Calu3 (cell line): Measurements from ENCODE around the gene PHF2. TPM values are rescaled to one million over a fixed set of nuclear protein-coding genes. Genes with fewer than 3 reads are reported as not detected.

Experiments
- BruUV-seq: library from RNA; stranded (reverse); fragments of 400-500 nt; replicated peaks from 2 replicates; lab custom pipeline; 2021; lab: Mats Ljungman, UMichigan
- CTCF ChIA-PET: fragments of 300-600 bp; sonication (Branson Sonifier 250); formaldehyde crosslinking; loops from one replicate; lab custom pipeline; 2022; ENCODE audit warnings: antibody characterized with exemption; lab: Charles Lee
- DNase-seq: peaks from one replicate; pipeline ENCODE4 v3.0.0; 2022
- H3K27ac Mint-ChIP-seq: one replicate; pipeline ENCODE4 v1.8.0; 2022; ENCODE audit warnings: mixed read lengths; ENCODE audit not compliant: unreplicated experiment
- H3K27me3 Mint-ChIP-seq: one replicate; pipeline ENCODE4 v1.8.0; 2022; ENCODE audit warnings: mixed read lengths; ENCODE audit not compliant: unreplicated experiment
- H3K36me3 Mint-ChIP-seq: one replicate; pipeline ENCODE4 v1.8.0; 2022; ENCODE audit warnings: mild to moderate bottlenecking, moderate library complexity, mixed read lengths; ENCODE audit not compliant: insufficient read depth, unreplicated experiment
- H3K4me1 Mint-ChIP-seq: one replicate; pipeline ENCODE4 v1.8.0; 2022; ENCODE audit warnings: mild to moderate bottlenecking, low read depth, mixed read lengths; ENCODE audit not compliant: unreplicated experiment
- H3K4me3 Mint-ChIP-seq: one replicate; pipeline ENCODE4 v1.8.0; 2022; ENCODE audit warnings: mild to moderate bottlenecking, low read depth, moderate library complexity, mixed read lengths; ENCODE audit not compliant: unreplicated experiment
- H3K9me3 Mint-ChIP-seq: one replicate; pipeline ENCODE4 v1.8.0; 2022; ENCODE audit warnings: low read depth, mixed read lengths; ENCODE audit not compliant: unreplicated experiment
- CTCF ChIP-seq: fragments of 200-600 bp; IDR thresholded peaks from one replicate; pipeline ENCODE4 v1.8.0; 2022; ENCODE audit warnings: antibody characterized with exemption; ENCODE audit not compliant: unreplicated experiment
- intact Hi-C: fragments of 100-400 bp; cut with micrococcal nuclease; formaldehyde crosslinking; loops from one replicate; pipeline ENCODE4 v1.10.0; 2022; ENCODE audit not compliant: unreplicated experiment
- total RNA-seq: library from RNA; stranded (reverse); gene quantifications from 2 replicates; pipeline ENCODE4 v1.2.3, GENCODE V29; 2022

Gene PHF2
- total RNA-seq, 1 experiment from 2014 or later: 13.9 TPM

DNA sequence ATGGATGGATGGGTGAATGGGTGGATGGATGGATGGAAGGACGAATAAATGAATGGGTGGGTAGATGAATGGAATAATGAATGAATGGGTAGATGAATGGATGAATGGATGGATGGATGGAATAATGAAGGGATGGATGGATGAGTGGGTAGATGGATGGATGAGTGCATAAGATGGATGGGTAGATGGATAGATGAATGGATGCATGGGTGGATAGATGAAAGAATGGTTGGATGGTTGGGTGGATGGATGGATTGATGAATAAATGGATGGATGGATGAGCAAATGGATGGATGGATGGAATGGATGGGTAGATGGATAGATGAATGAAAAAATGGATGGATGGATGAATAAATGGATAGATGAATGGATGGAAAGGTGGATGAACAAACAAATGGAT is 85.2 kb downstream of the PHF2 start:
- H3K9me3 Mint-ChIP-seq: no peaks in the 10 kb centered on the region
- no peaks in the 10 kb centered on the region for H3K27me3 Mint-ChIP-seq
- H3K36me3 Mint-ChIP-seq: no peaks in the 10 kb centered on the region
- intact Hi-C loops: no loop called here
- CTCF ChIA-PET: no interaction called here
- H3K27ac Mint-ChIP-seq: no peak overlapping the region
- no peak for DNase-seq
- TF ChIP-seq CTCF: no peak
- no TSS peak for BruUV-seq
- H3K4me3 Mint-ChIP-seq: no peak overlapping the region
- H3K4me1 Mint-ChIP-seq: no peaks in the 10 kb centered on the region

- H3K4me3 Mint-ChIP-seq: no peak overlapping the region
- H3K36me3 Mint-ChIP-seq: no peaks in the 10 kb centered on the region
- CTCF ChIA-PET: no interaction called here
- DNase-seq: no peak
- no peak overlapping the region for H3K27ac Mint-ChIP-seq
- intact Hi-C loops: no loop called here
- no peaks in the 10 kb centered on the region for H3K4me1 Mint-ChIP-seq
- no peaks in the 10 kb centered on the region for H3K27me3 Mint-ChIP-seq
- no TSS peak for BruUV-seq
- H3K9me3 Mint-ChIP-seq: no peaks in the 10 kb centered on the region
- TF ChIP-seq CTCF: no peak
Measured at GRCh38 chr9:93662016-93662638, 85.7 kb downstream of the PHF2 start.

GRCh38 chr9:93662952-93663572 is 86.7 kb downstream of the PHF2 start:
- BruUV-seq: no TSS peak

GRCh38 chr9:93663877-93664548 is 87.6 kb downstream of the PHF2 start:
- no peaks in the 10 kb centered on the region for H3K36me3 Mint-ChIP-seq
- H3K27ac Mint-ChIP-seq: no peak overlapping the region
- intact Hi-C loops: no loop called here
- no peak for TF ChIP-seq CTCF
- no peaks in the 10 kb centered on the region for H3K27me3 Mint-ChIP-seq
- no TSS peak for BruUV-seq
- CTCF ChIA-PET: no interaction called here
- no peak for DNase-seq
- no peaks in the 10 kb centered on the region for H3K4me1 Mint-ChIP-seq
- no peak overlapping the region for H3K4me3 Mint-ChIP-seq
- H3K9me3 Mint-ChIP-seq: no peaks in the 10 kb centered on the region

More at GRCh38 chr9:93662952-93663572, 86.7 kb downstream of the PHF2 start:
- no peak overlapping the region for H3K27ac Mint-ChIP-seq
- CTCF ChIA-PET: no interaction called here
- H3K27me3 Mint-ChIP-seq: no peaks in the 10 kb centered on the region
- H3K36me3 Mint-ChIP-seq: no peaks in the 10 kb centered on the region
- H3K4me1 Mint-ChIP-seq: no peaks in the 10 kb centered on the region
- no peaks in the 10 kb centered on the region for H3K9me3 Mint-ChIP-seq
- intact Hi-C loops: no loop called here
- no peak for TF ChIP-seq CTCF
- no peak for DNase-seq
- H3K4me3 Mint-ChIP-seq: no peak overlapping the region
